Aorta (tissue), 5 donors: Measurements from ENCODE around the gene TMEM41A. TPM values are rescaled to one million over a fixed set of nuclear protein-coding genes. Genes with fewer than 3 reads are reported as not detected.

ENCODE experiments used
- ATAC-seq: fragments of 200-7000 bp; cut with Tn5 transposase; one replicate; pipeline ENCODE4 v1.9.1; 2022; ENCODE audit warnings: moderate library complexity; ENCODE audit not compliant: low FRiP score
- DNase-seq, 2 donors: peaks; one replicate each; pipeline ENCODE4 v3.0.0-alpha.2; 2020
- H3K27ac ChIP-seq, 2 donors: one replicate each; pipeline ENCODE4 v1.5.1; 2013; ENCODE audit warnings: low read length in 2 of 2, mild to moderate bottlenecking in 2 of 2, moderate library complexity in 2 of 2, control low read depth in 1 of 2, inconsistent platforms in 1 of 2, low read depth in 1 of 2
- H3K27me3 ChIP-seq, 2 donors: one replicate each; pipeline ENCODE4 v1.6.1; 2013; ENCODE audit warnings: control low read depth in 1 of 2, low read length in 1 of 2, mild to moderate bottlenecking in 1 of 2, moderate library complexity in 1 of 2; ENCODE audit not compliant: insufficient read depth in 2 of 2, control insufficient read depth in 1 of 2
- H3K36me3 ChIP-seq, 2 donors: one replicate each; pipeline ENCODE4 v1.6.1; 2013; ENCODE audit warnings: control low read depth in 1 of 2, low read length in 1 of 2, mild to moderate bottlenecking in 1 of 2; ENCODE audit not compliant: insufficient read depth in 2 of 2, control insufficient read depth in 1 of 2
- H3K4me1 ChIP-seq, 2 donors: one replicate each; pipeline ENCODE4 v1.6.1; 2013; ENCODE audit warnings: low read length in 2 of 2, control low read depth in 1 of 2, mild to moderate bottlenecking in 1 of 2, moderate library complexity in 1 of 2; ENCODE audit not compliant: insufficient read depth in 2 of 2, control insufficient read depth in 1 of 2
- H3K4me3 ChIP-seq, 2 donors: one replicate each; pipeline ENCODE4 v1.5.1; 2013; ENCODE audit warnings: low read length in 2 of 2, control low read depth in 1 of 2, mild to moderate bottlenecking in 1 of 2
- H3K9me3 ChIP-seq: one replicate; pipeline ENCODE4 v1.6.1; 2013; ENCODE audit warnings: mild to moderate bottlenecking, low read length; ENCODE audit not compliant: control insufficient read depth
- WGBS, 2 donors: extraction: QIAGEN DNeasy Blood & Tissue Kit; methylation state at CpG; one replicate each; pipeline ENCODE4 v1.1.7; 2013; 5-methylcytosine and 5-hydroxymethylcytosine counted together
- intact Hi-C, 2 donors: fragments of 100-400 bp; cut with DNase I; formaldehyde crosslinking; loops; one replicate each; pipeline versions ENCODE4 v1.14.2 to v1.15.0; 2022
- polyA plus RNA-seq, 2 donors: library from polyadenylated mRNA; stranded (reverse); fragments of 200-250 nt; gene quantifications; one replicate each; pipeline ENCODE4 v1.2.3, GENCODE V29; 2013
- total RNA-seq, 2 donors: library from RNA; stranded (reverse); fragmentation: NEBNext Ultra II Directional; extraction: Animal tissue kit (Norgen Biotek cat#: 25700); gene quantifications; one replicate each; pipeline ENCODE4 v1.2.1, GENCODE V29; 2021
- donor health status: healthy with polysubstance abuse.
- donor health status: Bipolar disorder and iron deficiency.
- donor health status: DM: no; HTN: no; CAD: no.
- donor health status: DM: no; HTN: no; CAD: no.
- donor health status: DM: yes; HTN: yes; CAD: no.

The TMEM41A gene
- total and polyA plus RNA-seq, 4 donors = 5.4 to 15.6 (median 11.0) TPM

GRCh38 chr3:185504636-185505035 lies 5.8 kb upstream of the TMEM41A start:
- DNase-seq = no peak
- intact Hi-C loops = no loop called here
- Histone ChIP-seq H3K27ac (no peak overlapping the region), H3K4me1 (no peaks in the 10 kb centered on the region), H3K27me3 (no peaks in the 10 kb centered on the region), H3K4me3 (no peak overlapping the region), H3K36me3 (no peaks in the 10 kb centered on the region), H3K9me3 (no peaks in the 10 kb centered on the region)
- ATAC-seq = no peak
- WGBS, 2 donors = 41 to 46% methylated on average over 3 of the region's 3 CpGs

GRCh38 chr3:185503521-185503920 lies 4.7 kb upstream of the TMEM41A start:
- Histone ChIP-seq H3K27me3 (no peaks in the 10 kb centered on the region), H3K27ac (no peak overlapping the region), H3K9me3 (no peaks in the 10 kb centered on the region), H3K4me3 (no peak overlapping the region), H3K36me3 (no peaks in the 10 kb centered on the region), H3K4me1 (no peaks in the 10 kb centered on the region)
- DNase-seq = no peak
- intact Hi-C loops = no loop called here
- ATAC-seq = no peak
- 63 to 86% methylated on average over 1 of the region's 1 CpG for WGBS, 2 donors

- no peak for ATAC-seq
- no peaks in the 10 kb centered on the region for H3K9me3 ChIP-seq
- no peaks in the 10 kb centered on the region for H3K27me3 ChIP-seq
- intact Hi-C loops = no loop called here
- H3K4me1 ChIP-seq = no peaks in the 10 kb centered on the region
- no peak overlapping the region for H3K4me3 ChIP-seq
- WGBS, 2 donors = 69 to 72% methylated on average over 3 of the region's 3 CpGs
- no peak for DNase-seq
- H3K36me3 ChIP-seq = no peaks in the 10 kb centered on the region
- no peak overlapping the region for H3K27ac ChIP-seq
These were observed 4.2 kb upstream of the TMEM41A start for GRCh38 chr3:185502987-185503386.

GRCh38 chr3:185490241-185490640 lies 8.6 kb downstream of the TMEM41A start:
- WGBS, 2 donors = 91 to 93% methylated on average over 4 of the region's 4 CpGs
- Histone ChIP-seq H3K4me1 (no peaks in the 10 kb centered on the region), H3K36me3 (peaks cover 5 to 6% of the 10 kb centered on the region in 2 donors), H3K4me3 (no peak overlapping the region), H3K27ac (no peak overlapping the region), H3K27me3 (no peaks in the 10 kb centered on the region), H3K9me3 (no peaks in the 10 kb centered on the region)
- ATAC-seq = no peak
- no peak for DNase-seq
- intact Hi-C loops = no loop called here

- DNase-seq = no peak
- Histone ChIP-seq H3K4me3 (no peak overlapping the region), H3K4me1 (no peaks in the 10 kb centered on the region), H3K27me3 (no peaks in the 10 kb centered on the region), H3K36me3 (peaks cover 5 to 6% of the 10 kb centered on the region in 2 donors), H3K9me3 (no peaks in the 10 kb centered on the region), H3K27ac (no peak overlapping the region)
- WGBS, 2 donors = 69 to 81% methylated on average over 3 of the region's 3 CpGs
- no peak for ATAC-seq
- intact Hi-C loops = no loop called here
These were observed 9.4 kb downstream of the TMEM41A start for GRCh38 chr3:185489462-185489861.

- 92 to 93% methylated on average over 5 of the region's 5 CpGs for WGBS, 2 donors
- no peaks in the 10 kb centered on the region for H3K4me1 ChIP-seq
- intact Hi-C loops = no loop called here
- H3K27ac ChIP-seq = no peak overlapping the region
- H3K9me3 ChIP-seq = no peaks in the 10 kb centered on the region
- peaks cover 4 to 6% of the 10 kb centered on the region in 2 donors for H3K36me3 ChIP-seq
- DNase-seq (no peak), ATAC-seq (no peak)
- no peaks in the 10 kb centered on the region for H3K27me3 ChIP-seq
- H3K4me3 ChIP-seq = no peak overlapping the region
These were observed 10.4 kb downstream of the TMEM41A start for GRCh38 chr3:185488465-185488864.

GRCh38 chr3:185486394-185486793 lies 12.4 kb downstream of the TMEM41A start:
- Histone ChIP-seq H3K9me3 (no peaks in the 10 kb centered on the region), H3K4me3 (no peak overlapping the region), H3K4me1 (no peaks in the 10 kb centered on the region), H3K36me3 (peaks cover 7 to 9% of the 10 kb centered on the region in 2 donors), H3K27me3 (no peaks in the 10 kb centered on the region), H3K27ac (no peak overlapping the region)
- 88 to 93% methylated on average over 5 of the region's 5 CpGs for WGBS, 2 donors
- ATAC-seq (no peak), DNase-seq (no peak)
- intact Hi-C loops = no loop called here

GRCh38 chr3:185484296-185484695 lies 14.5 kb downstream of the TMEM41A start:
- Histone ChIP-seq H3K27me3 (no peaks in the 10 kb centered on the region), H3K27ac (no peak overlapping the region), H3K4me3 (no peak overlapping the region), H3K36me3 (peaks cover 8 to 20% of the 10 kb centered on the region in 2 donors), H3K4me1 (no peaks in the 10 kb centered on the region), H3K9me3 (no peaks in the 10 kb centered on the region)
- WGBS, 2 donors = 58 to 88% methylated on average over 3 of the region's 3 CpGs
- ATAC-seq (no peak), DNase-seq (no peak)
- intact Hi-C loops = no loop called here

GRCh38 chr3:185479373-185479945 lies 19.4 kb downstream of the TMEM41A start:
- 89 to 94% methylated on average over 2 of the region's 2 CpGs for WGBS, 2 donors
- Histone ChIP-seq H3K27ac (no peak overlapping the region), H3K4me1 (no peaks in the 10 kb centered on the region), H3K4me3 (no peak overlapping the region), H3K27me3 (no peaks in the 10 kb centered on the region), H3K36me3 (peaks cover 5 to 14% of the 10 kb centered on the region in 2 donors), H3K9me3 (no peaks in the 10 kb centered on the region)
- DNase-seq = no peak
- intact Hi-C loops = no loop called here
- no peak for ATAC-seq
